ENCODE measurements around the gene DNER.
"Not testable (repeated sequence)": the region's sequence is repeated elsewhere in the genome, so short reads cannot be mapped to it uniquely, and the experiment has no call there.

The DNER gene, protein sequence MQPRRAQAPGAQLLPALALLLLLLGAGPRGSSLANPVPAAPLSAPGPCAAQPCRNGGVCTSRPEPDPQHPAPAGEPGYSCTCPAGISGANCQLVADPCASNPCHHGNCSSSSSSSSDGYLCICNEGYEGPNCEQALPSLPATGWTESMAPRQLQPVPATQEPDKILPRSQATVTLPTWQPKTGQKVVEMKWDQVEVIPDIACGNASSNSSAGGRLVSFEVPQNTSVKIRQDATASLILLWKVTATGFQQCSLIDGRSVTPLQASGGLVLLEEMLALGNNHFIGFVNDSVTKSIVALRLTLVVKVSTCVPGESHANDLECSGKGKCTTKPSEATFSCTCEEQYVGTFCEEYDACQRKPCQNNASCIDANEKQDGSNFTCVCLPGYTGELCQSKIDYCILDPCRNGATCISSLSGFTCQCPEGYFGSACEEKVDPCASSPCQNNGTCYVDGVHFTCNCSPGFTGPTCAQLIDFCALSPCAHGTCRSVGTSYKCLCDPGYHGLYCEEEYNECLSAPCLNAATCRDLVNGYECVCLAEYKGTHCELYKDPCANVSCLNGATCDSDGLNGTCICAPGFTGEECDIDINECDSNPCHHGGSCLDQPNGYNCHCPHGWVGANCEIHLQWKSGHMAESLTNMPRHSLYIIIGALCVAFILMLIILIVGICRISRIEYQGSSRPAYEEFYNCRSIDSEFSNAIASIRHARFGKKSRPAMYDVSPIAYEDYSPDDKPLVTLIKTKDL

DNA sequence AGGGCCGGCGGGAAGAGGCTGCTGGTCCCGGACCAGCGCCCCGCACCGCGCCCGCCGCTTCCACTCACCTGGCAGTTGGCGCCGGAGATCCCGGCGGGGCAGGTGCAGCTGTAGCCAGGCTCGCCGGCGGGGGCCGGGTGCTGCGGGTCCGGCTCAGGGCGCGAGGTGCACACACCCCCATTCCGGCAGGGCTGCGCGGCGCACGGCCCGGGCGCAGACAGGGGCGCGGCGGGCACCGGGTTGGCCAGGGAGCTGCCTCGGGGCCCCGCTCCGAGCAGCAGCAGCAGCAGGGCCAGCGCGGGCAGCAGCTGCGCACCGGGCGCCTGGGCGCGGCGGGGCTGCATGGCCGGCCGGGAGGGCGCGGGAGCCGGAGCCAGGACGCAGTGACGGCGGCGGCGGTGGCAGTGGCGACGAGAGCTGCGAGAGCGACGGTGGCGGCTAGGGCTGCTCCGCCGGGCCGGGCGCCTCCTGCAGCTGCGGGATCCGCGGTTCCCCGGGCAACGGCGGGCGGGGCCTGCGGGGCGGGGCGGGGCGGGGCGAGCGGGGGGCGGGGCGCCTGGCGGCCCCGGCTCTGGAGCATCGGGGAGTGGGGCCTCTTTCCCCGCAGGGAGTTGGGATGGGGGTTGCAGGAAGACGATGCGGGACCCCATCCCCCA is at the start of gene DNER:
TSS of gene DNER (minus strand) at position 476 of the 656 bp plus-strand sequence. CDS start at position 344, 132 bp downstream.
- DNase-seq = peak; percentile 54

DNA sequence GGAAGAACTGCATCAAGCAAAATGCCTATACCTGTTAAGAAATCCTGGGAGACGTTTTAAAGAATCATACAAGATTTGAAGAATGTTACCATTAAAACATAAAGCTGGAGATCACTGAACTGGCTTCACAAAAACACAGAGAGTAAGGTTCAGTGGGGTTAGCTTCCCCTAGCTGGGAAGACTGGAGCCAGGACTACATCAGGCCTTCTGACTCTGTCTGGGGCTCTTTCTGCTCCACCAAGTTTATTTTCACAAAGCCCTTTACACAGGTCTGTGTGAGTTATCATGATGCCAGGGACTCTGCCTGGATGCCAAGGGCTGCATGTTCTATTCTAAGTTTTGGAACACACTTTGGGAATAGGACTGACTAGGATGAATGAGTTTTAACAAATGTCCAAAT is 47.3 kb upstream of the DNER start:
- no peak for DNase-seq

- DNase-seq = not testable (repeated sequence)
Observed at GRCh38 chr2:229757462-229757861, 43.1 kb upstream of the DNER start.

- no peak for DNase-seq
Observed at GRCh38 chr2:229752970-229753729, 38.8 kb upstream of the DNER start.

DNA sequence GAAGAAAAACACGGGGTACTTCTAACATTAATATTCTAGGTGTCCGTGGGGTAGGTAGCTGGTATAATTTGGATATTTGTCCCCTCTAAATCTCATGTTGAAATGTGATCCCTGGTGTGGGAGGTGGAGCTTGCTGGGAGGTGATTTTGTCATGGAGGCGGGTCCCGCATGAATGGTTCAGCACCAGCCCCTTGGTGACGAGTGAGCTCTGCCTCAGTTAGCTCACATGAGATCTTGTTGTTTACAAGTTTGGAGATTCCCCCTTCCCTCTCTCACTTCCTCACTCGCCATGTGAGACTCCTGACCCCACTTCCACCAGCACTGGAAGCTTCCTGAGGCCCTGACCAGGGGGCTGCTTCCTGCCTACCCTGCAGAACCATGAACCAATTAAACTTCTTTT is 35.4 kb upstream of the DNER start:
- DNase-seq = no peak

- DNase-seq = no peak
Observed at GRCh38 chr2:229748950-229749349, 34.6 kb upstream of the DNER start.

DNA sequence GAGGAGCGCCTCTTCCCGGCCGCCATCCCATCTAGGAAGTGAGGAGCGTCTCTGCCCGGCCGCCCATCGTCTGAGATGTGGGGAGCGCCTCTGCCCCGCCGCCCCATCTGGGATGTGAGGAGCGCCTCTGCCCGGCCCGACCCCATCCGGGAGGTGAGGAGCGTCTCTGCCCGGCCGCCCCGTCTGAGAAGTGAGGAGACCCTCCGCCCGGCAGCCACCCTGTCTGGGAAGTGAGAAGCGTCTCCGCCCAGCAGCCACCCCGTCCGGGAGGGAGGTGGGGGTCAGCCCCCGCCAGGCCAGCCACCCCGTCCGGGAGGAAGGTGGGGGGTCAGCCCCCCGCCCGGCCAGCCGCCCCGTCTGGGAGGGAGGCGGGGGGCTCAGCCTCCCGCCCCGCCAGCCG is 28.3 kb upstream of the DNER start:
- DNase-seq = not testable (repeated sequence)

DNA sequence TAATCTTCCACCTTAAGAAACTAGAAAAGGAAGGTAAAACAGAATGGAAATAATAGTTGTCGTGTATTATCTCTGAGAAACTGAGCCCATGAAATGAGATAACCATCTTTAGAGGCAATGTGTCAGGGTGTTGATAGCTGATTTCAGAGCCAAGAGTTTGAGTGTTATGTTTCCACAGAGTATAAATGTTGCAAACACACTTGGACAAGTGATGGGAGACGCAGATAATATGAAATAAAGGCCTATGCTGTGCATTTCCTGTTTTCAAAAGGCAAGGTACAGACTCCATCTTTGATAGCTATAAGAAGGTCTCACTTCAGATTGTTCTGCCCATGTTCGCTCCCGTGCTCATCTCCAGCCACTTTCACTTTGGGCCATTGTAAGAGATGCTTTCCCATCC is 25.9 kb upstream of the DNER start:
- DNase-seq = no peak

DNA sequence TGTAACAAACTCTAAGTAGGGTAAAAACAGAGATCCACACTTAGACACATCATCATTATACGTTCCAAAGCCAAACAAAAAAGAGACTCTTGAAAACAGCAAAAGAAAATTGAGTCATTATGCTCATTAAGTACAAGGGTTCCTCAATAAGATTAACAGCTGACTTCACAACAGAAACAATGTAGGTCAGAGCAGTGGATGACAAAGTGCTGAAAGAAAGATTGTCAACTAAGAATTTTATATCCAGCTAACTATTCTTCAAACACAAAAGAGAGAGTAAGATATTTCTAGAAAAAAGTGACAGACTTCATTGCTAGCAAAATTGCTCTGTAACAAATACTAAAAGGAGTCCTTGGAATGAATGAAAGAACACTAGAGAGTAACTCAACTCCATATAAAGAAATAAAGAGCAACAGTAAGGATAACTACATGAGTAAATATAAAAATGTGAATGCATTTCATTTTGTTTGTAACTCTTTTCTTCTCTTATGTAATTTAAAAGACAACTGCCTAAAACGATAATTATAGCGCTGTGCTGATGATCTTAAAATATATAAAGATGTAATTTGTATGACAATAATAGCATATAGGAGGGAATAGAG is 23.8 kb upstream of the DNER start:
- no peak for DNase-seq

DNA sequence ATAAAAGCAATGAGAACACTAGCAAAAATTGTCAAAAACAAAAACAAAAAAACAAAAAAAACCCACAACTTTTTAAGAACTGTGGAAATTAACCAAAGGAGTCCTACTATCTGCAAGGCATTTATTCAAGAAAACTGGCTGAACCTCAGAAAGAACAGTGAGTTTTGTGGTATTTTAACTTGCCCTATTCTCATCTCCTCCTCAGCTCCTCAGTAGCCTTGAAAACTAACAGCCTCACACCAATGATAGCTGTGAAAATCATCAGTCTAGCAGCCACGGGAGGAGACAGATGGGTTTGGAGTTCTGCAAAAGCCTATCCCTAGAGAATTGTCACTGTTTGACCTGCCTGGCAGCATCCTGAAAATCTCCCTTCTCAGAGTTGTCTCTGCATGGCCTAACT is 20.1 kb upstream of the DNER start:
- DNase-seq = no peak

DNA sequence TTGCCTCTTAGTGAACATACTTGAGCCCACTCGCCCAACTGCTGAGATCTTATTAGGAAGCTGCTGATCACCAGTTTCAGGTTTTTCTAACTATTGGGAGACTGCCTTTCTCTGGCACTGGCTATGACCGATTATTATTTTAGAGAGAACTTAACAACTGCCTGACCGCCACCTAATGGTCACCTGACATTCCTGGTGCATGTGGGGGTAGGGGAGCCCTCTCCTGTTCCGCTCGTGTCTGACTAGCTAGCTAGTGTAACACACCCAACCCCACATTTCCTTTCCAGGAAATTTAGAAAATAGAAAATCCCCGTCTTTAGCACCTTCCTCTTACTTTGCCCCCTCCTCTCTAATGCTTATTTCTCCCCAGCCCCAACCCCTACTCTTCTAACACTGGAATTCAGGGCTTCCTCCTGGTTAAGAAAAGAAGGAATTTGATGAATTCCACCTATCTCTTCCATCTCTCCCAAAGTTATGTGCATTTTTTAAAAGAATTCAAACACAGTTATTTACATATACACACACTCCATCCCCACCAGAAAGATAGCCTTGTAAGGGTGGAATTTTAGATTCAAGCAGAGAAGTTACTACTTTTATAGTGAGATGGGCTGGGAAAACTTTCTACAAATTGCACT is 19.4 kb upstream of the DNER start:
- no peak for DNase-seq

DNA sequence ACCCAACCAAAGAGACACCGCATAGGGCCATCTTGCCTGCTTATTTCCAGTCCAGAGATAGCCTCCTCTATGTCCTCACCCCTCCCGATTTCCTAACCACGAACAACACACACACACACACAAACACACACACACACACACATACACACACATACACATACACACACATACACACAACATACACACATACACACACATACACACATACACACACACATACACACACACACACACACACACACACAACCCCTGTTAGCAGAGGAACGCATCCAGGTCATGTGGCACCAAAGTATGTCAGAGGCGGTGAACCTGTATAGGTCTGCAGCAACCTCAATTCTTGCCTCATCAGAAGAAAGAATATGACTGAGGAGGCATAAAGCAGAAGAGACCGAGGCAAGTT is 18.5 kb upstream of the DNER start:
- DNase-seq = no peak

- DNase-seq = no peak
Observed at GRCh38 chr2:229731916-229732315, 17.6 kb upstream of the DNER start.

DNA sequence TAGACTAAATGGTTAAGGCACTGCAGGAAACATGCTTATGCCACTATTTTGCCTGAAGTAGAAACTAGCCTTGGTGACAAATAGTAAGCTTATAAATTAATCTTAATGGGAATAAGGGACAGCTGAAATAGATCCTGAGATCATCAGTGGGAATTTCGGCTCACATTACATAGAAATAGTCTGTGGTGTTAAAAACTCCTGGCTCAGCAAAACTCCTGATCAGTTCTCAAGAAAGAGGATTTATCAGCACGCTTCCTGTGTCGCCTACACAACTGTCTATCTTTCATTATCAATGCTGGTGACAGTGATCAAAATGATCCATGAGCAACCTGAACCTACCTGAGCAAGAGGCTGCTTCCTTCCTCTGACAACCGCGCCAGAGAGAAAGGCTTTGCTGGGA is 17.0 kb upstream of the DNER start:
- no peak for DNase-seq

- no peak for DNase-seq
Observed at GRCh38 chr2:229728370-229728769, 14.0 kb upstream of the DNER start.

DNA sequence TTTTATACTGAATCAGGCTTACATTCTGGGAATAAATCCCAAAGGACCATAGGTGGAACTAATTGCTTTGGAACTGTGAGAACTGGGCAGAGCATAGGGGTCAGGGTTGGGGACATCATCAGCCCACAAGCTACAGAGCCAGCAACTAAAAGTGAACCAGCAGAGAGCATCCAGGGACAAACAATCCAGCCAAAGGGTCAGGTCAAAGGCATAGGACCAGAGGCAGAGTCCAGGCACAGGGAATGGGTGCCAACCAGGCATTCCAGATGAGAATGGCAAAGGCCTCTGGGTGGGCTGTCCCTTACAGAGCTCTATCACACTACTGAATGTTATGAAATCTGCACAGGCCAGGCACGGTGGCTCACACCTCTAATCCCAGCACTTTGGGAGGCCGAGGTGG is 12.3 kb upstream of the DNER start:
- no peak for DNase-seq

DNA sequence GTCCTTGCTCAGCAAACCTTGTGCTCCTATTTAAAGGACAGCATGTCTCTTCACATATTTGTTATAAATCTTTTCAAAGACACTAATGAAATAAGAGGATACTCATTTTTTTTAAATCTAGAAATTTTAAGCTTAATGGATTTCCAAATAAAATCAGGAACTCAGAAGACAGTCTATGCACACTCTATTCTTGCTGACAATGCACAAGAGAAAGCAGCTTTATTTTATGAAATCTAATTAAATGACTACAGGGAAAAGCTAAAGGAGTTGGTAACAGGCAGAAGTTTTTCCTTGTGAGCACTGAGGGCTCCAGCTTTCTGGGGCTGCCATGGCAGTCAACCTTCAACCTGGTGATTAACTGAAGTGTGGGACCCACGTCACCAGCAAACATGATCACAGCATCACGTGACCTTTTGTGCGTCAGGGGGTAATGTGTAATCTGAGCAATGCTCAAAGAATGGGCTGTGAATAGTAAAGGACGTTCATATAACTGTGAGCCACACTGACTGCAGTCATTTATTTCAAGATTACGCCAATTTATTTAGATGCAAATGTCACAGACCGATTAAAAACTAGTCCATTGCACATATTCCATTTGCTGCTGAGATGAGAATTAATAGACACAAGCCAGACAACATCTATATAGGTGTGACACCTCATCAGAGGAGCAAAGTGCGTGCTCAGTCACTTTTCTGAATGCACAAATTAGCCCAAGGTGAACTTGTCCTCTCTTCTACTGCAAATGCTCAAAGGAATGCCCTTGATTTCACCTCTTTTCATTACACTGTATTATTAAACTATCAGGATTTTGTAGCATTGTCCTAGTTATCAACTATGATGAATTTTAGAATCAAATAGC is 11.6 kb upstream of the DNER start:
- DNase-seq = no peak

- DNase-seq = not testable (repeated sequence)
Observed at GRCh38 chr2:229723192-229723591, 8.8 kb upstream of the DNER start.

DNA sequence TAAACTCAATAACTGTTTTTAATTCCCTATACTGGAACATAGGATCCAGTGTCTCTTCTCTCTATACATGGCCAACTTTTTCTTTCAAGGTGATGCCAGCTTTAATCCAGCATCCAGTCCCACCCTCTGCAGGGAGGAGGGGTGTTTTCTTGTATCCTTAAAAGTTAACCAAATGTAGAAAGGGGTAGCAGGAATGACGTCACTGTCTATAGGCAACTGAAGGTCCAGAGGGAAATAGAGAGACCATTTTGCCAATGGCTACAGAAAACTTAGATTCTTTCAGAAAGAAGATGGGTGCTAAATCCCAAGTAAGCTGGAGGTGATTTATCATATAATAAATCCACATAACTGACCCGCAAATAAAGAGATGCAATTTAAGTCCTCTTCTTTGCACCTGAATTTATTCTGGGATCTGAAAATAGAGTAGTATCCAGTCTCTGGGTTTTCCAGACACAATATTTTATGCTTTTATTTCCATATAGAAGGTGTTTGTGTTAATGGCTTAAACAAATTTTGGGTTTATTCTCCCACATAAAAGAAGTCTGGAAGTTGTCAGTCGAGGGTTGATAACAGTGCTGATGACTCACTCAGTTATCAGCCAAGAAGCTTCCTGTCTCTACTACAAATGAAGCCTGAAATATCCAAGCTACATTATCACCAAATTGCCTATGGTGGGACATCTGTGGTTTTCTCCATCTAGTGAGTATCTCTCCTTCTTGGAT is 5.7 kb upstream of the DNER start:
- DNase-seq = no peak

DNA sequence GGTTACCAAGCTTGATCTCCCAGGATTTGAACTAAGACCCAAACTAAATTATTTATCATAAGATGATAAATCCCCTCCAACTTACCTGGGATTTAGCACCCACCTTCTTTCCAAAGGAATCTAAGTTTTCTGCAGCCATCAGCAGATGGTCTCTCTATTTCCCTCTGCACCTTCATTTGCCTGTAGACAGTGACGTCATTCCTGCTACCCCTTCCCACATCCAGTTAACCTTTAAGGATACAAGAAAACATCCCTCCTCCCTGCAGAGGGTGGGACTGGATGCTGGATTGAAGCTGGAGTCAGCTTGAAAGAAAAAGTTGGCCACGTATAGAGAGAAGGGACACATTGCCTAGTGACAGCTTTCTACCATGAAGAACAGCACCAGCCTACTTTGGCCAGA is 3.7 kb upstream of the DNER start:
- DNase-seq = no peak

Measured in stimulated activated CD4-positive, alpha-beta T cell treated with anti-CD3 and anti-CD28 coated beads, Interleukin-4, amount 100 ng/mL, for 1 hour (primary cell).